Suprapubic skin (tissue), 3 donors: Measurements from ENCODE around the gene PEX6.

Source experiments
- CTCF ChIP-seq, 2 donors: fragments of 200-600 bp in 1 of 2; fragments of 450-650 bp in 1 of 2; sonication (generic) in 1 of 2; IDR thresholded peaks; one replicate each; pipeline ENCODE4 v1.5.1; 2016 to 2019; ENCODE audit warnings: antibody characterized with exemption in 2 of 2, mild to moderate bottlenecking in 1 of 2, moderate library complexity in 1 of 2
- POLR2AphosphoS5 ChIP-seq, 3 donors: sonication (generic); formaldehyde crosslinking; IDR thresholded peaks; one replicate each; pipeline ENCODE4 v1.6.1; 2017; ENCODE audit warnings: antibody characterized with exemption in 3 of 3

GRCh38 chr6:42961020-42961470 is 17.9 kb downstream of the PEX6 start:
- TF ChIP-seq CTCF (IDR thresholded peaks at IDR 0.05) = no peak
- no peak for TF ChIP-seq POLR2AphosphoS5 (IDR thresholded peaks at IDR 0.05)
